Stimulated activated CD4-positive, alpha-beta T cell treated with anti-CD3 and anti-CD28 coated beads, Interleukin-2, amount 100 ng/mL, for 24 hours (primary cell): Measurements from ENCODE around the gene CCDC117.
"Not testable (repeated sequence)": the region's sequence is repeated elsewhere in the genome, so short reads cannot be mapped to it uniquely, and the experiment has no call there.

Experiments used
- DNase-seq, 2 donors: peaks; one replicate each; pipeline ENCODE4 v3.0.0-alpha.2; 2020

Gene CCDC117

GRCh38 chr22:28802595-28803123, 30.2 kb downstream of the CCDC117 start:
- DNase-seq: no peak

GRCh38 chr22:28805426-28805825, 32.9 kb downstream of the CCDC117 start:
- DNase-seq: not testable (repeated sequence)

DNA sequence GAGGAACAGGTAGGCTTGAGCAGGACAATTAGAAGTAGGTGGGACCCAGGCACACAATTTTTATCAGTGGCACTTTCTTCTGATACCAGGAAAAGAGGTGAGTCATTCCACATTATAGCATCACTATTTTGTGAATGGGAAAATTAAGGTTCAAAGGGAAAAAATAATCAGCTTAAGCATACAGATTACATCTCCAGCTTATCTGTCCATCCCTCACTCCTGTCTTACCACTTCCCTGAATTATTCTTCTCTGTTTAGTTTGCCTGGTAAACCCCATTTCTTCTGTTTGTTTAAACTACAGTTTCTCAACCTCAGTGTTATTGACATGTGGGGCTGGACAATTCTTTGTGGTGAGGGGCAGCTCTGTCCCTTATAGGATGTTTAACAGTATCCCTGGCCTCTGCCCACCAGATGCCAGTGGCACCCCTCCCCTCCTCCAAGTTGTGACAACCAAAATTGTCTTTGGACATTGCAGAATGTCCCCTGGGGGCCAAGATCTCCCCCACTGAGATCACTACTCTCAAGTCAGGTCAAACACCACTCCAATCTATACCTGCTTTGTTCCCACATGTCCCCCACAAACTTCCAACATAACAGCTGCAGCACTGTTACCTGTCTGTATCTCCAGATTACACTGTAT, 36.3 kb downstream of the CCDC117 start:
- DNase-seq: no peak

DNA sequence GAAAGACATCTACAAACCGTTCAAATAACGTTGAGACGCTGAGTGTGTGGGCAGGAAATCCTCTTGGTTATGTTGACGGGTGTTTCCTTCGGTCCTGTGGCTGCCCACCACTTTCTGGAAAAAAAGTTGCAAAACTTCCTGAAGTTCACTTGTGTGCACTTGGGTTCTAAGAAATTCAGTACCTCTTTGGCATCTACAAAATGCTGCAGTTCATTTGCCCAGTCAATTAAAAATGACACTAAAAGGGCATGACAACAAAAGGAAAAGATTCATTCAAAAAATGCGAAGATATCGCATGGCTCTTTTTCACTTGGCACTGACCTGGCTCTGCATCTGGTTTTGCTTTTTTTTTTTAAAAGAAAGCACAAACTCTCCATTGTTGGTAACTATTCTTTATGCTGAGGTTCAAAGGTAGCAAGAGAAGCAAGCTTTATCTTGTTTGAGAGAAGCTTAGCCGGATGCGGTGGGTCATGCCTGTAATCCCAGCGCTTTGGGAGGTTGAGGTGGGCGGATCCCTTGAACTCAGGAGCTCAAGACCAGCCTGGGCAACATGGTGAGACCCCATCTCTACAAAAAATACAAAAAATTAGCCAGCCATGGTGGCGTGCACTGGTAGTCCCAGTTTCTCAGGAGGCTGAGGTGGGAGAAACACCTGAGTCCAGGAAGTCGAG, 38.5 kb downstream of the CCDC117 start:
- no peak for DNase-seq

DNA sequence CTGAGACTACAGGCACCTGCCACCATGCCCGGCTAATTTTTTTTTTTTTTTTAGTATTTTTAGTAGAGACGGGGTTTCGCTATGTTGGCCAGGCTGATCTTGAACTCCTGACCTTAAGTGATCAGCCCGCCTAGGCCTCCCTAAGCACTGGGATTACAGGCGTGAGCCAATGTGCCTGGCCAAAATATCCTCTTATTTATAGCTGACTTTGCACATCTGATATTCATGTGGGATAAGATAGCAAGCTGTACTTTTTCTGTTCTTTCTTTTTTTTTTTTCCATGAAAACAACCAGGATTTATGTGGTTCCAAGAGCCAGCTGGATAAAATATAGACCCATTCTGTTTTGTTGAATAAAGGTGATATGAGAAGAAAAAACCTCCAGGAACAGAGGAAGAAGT, 40.0 kb downstream of the CCDC117 start:
- no peak for DNase-seq

GRCh38 chr22:28813772-28814518, 41.5 kb downstream of the CCDC117 start:
- no peak for DNase-seq

- DNase-seq: no peak
Observed at GRCh38 chr22:28815111-28815510, 42.6 kb downstream of the CCDC117 start.

DNA sequence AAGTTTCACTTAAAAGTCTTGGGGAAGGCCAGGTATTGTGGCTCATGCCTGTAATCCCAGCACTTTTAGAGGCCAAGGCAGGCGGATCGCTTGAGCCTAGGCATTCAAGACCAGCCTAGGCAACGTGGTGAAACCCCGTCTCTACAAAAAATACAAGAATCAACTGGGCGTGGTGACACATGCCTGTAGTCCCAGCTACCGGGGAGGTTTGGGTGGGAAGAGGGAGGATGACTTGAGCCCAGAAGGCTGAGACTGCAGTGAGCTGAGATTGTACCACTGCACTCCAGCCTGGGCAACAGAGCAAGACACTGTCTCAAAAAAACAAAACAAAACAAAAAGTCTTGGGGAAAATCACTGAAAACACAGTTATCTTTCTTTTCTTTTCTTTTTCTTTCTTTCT, 43.2 kb downstream of the CCDC117 start:
- no peak for DNase-seq

DNA sequence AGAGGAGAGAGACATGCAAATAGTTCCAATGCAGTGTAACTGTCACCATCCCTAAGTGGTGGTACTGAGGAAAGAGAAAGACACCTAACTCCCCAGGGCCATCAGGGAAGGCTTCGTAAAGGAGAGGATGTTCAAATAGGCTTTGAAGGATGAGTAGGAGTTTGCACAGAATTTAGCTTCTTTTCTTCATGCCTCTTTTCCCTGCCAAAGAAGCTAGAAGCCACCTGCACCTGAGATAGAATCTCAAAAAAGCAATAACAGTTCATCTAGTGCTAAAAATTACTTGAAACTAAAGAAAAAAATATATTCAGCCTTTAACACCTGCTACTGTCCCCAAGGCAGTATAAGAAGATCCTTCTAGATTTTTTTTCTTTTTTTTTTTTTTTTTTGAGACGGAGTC, 44.6 kb downstream of the CCDC117 start:
- DNase-seq: no peak

- no peak for DNase-seq
Observed at GRCh38 chr22:28817919-28818859, 45.7 kb downstream of the CCDC117 start.

GRCh38 chr22:28819253-28820096, 47.0 kb downstream of the CCDC117 start:
- DNase-seq: no peak

GRCh38 chr22:28820885-28821284, 48.4 kb downstream of the CCDC117 start:
- DNase-seq: no peak

DNA sequence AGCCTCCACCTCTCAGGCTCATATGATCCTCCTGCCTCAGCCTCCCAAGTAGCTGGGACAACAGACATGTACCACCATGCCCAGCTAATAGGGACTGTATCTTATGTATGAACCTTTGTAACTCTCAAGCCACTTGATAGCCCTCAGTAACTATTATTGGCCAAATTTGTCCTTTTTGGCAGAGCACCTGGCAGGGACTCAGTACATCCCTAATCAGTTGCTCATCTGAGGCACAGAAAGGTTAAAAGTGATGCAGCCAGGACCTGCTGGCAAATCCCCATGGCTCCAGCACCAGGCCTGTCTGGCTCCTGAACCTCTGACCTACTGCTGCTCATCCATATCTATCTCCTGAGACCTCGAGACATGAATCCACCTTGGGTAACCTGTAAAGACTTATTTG, 49.0 kb downstream of the CCDC117 start:
- DNase-seq: no peak

DNA sequence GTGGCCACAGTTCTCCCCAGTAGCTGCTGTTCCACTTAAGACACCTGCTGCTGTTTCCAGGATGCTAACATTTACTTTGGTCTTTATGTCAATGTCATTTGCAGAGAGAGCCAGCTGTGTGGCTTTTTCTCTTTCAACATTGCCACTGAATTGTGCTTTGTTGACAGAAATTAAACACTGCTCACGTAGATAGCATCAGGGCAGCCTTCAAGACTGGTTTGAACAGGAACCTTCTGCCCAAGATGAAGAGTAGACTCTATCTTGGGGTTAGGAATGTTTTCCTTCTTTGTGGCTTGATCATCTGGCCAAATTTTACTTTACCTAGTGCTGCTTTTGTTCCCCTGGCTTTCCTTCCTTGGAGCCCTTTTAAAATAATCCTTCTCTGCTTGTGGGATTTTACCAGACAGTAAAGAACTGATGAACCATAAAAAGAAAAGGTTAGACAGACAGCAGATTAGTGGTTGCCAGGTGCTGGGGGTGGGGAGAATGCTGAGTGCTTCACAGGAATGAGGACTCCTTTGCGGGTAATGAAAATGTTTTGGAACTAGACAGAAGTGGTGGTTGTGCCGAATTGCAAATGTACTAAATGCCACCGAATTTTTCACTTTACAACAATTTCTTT, 50.5 kb downstream of the CCDC117 start:
- DNase-seq: no peak

DNA sequence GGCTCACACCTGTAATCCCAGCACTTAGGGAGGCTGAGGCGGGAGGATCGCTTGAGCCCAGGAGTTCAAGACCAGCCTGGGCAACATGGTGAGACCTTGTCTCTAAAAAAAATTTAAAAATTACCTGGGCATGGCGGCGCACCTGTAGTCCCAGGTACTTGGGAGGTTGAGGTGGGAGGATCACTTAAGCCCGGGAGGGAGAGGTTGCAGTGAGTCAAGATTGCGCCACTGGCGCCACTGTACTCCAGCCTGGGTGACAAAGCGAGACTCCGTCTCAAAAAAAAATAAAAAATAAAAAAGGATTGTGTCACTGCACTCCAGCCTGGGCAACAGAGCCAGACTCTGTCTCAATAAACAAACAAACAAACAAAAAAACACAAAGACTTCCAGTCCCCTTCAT, 52.0 kb downstream of the CCDC117 start:
- DNase-seq: not testable (repeated sequence)

DNA sequence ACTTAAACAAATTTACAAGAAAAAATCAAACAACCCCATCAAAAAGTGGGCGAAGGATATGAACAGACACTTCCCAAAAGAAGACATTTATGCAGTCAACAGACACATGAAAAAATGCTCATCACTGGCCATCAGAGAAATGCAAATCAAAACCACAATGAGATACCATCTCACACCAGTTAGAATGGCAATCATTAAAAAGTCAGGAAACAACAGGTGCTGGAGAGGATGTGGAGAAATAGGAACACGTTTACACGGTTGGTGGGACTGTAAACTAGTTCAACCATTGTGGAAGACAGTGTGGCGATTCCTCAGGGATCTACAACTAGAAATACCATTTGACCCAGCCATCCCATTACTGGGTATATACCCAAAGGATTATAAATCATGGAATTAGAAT, 53.9 kb downstream of the CCDC117 start:
- DNase-seq: not testable (repeated sequence)

- no peak for DNase-seq
Observed at GRCh38 chr22:28826921-28827320, 54.4 kb downstream of the CCDC117 start.

- peak; percentile 74 to 80 for DNase-seq
Observed at GRCh38 chr22:28829358-28830181, 57.1 kb downstream of the CCDC117 start.

- DNase-seq: no peak
Observed at GRCh38 chr22:28830441-28830840, 57.9 kb downstream of the CCDC117 start.
